T-helper 1 cell (primary cell): ENCODE data around the gene GABBR2.
"Not testable (repeated sequence)": the region's sequence is repeated elsewhere in the genome, so short reads cannot be mapped to it uniquely, and the experiment has no call there.

ENCODE experiments used
- DNase-seq, 5 donors: peaks; one replicate each; pipeline ENCODE4 v3.0.0-alpha.2; 2012 to 2020

GABBR2 gene

DNA sequence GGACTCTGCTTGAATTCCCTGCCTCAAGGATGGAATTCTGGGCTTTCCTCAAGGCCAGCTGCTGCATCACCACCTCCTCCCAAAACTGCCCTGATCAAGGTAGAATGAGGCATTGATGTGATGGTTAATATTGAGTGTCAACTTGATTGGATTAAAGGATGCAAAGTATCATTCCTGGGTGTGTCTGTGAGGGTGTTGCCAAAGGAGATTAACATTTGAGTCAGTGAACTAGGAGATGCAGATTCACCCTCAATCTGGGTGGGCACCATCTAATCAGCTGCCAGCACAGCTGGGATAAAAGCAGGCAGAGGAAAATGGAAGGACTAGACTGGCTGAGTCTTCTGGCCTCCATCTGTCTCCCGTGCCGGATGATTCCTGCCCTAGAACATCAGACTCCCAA, 23.9 kb downstream of the GABBR2 start:
- not testable (repeated sequence) for DNase-seq

DNA sequence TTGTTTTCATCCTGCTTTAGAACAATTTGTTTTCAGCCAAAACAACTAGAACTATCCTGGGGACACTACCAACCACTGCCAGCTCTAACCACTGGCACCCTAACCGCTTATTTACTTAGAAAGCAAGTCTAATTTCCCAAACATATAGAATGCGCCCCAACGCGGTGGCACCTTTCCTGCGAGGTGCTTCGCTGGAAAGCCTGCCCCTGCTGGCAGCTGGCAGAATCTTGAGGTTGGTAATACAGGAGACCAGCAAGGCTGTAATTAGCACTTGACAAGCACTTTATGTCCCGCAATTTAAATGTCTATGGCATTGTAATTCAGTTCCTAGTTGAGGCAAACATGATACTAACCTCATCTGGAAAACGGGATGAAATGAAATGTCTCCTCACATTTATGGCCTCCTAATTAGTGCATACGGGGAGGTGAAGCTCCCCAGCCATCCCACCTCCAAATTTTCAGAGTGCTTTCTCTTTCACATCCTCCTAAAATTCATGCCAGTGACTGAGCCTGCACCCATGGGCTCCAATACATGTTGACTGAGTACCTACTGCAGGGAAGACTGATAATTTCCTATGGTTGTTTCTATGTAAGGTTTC, 30.4 kb downstream of the GABBR2 start:
- no peak for DNase-seq

DNA sequence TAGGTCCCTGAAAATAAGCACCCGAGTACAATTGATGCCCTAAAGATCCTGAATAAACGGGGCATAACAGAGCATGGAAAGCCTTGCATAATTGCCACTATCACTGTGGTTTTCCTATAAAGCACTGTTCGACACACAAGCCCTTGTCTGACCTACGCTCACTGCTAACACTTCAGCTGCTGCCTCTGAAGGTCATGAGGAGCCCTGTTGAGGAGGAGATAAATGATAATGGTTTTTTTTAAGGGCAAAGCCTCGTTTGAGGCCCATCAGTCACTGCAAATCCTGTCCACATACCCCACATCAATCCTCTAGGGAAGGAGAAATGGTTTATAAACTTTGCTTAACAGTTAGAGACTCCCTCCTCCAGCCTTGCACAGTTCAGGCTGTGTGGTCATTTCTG, 35.1 kb downstream of the GABBR2 start:
- no peak for DNase-seq

DNA sequence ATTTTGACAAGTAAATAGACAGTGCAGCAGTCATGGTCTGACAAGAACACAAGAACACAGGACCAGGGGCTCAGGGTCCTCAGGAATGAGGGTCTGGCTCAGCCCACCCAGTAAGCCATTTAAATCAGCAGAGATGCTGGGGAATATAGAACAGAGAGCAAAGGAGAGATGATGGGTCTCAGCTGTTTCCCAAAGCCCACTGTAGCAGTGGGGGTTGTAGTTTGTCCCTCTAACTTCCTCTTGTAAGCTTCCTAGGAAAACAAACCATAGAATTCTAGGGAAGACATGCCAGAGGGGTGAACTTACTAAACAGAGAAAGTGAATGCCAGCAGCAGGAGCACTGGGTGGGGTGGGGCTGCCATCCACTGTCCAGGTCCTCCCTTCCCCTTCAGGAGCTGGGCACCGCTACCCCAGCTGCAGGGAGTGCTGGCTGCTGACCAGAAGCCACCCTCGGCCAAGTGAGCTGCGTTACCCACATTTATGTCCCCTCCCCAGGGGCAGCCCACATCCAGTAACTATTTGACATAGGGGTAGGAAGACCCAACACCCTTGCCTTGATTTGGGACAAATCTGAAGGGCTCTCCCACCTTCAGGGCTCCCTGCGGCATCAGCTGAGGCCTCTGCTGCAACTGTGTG, 41.6 kb downstream of the GABBR2 start:
- no peak for DNase-seq

DNA sequence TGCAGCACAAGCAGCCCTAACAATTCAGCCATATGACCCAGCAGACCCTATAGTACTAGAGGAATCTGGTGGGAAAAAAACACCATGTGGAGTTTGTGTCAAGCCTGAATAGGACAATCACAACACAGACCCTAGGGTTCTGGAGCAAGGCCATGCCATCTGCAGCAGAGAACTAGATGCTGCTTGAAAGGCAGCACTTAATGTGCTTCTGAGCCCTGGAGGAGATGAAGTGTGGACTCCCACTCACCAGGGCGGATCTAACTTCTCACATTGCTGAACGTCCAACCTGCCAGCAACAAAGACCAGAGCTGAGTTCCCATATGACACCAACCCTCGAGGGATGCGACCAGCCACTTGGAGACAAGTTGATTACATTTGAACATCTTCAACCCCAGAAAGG, 43.2 kb downstream of the GABBR2 start:
- DNase-seq: no peak

DNA sequence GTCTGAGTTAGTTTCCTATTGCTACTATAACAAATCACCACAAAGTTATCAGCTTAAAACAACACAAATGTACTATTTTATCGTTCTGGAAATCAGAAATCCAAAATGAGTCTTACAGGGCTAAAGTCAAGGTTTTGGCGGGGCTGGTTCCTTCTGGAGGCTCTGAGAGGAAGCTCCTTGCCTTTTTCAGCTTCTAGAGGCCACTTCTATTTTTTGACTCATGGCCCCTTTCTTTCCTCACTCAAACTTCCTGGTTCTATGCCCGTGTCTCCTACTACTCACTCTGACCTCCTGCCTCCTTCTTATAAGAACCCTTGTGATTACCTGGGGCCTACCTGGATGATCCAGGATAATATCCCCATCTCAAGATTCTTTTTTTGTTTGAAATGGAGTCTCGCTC, 48.2 kb downstream of the GABBR2 start:
- DNase-seq: no peak

DNA sequence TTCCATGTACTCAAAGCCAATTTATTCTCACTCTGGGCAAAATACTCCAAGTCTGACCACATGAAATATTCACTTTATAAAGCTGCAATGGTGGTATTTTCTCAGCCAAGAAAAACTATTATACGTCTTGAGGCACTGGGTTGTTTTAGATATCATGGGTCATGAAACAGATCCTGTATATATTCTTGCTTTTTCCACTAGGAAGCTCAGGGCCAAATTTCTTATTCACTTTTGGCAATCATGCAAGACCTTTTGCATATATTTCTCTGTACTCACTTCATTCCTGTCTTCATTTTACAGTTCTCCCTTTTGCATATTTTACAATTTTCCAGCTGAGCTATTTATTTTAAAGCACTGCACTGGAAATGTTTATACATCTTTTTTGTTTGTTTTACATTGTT, 49.8 kb downstream of the GABBR2 start:
- no peak for DNase-seq

DNA sequence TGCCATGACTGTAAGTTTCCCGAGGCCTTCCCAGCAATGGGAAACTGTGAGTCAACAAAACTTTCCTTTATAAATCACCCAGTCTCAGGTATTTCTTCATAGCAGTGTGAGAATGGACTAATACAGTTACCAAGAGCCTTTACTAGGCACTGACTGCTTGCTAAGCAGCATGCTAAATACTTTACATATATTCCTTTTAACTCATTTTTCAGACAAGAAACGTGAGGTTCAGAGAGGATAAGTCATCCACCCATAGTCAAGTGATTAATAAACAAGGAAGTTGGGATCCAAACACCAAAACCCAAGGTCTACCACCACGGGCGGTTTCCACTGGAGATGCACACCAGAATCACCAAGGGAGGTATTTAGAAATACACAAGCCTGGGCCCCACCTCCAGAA, 50.8 kb downstream of the GABBR2 start:
- no peak for DNase-seq

DNA sequence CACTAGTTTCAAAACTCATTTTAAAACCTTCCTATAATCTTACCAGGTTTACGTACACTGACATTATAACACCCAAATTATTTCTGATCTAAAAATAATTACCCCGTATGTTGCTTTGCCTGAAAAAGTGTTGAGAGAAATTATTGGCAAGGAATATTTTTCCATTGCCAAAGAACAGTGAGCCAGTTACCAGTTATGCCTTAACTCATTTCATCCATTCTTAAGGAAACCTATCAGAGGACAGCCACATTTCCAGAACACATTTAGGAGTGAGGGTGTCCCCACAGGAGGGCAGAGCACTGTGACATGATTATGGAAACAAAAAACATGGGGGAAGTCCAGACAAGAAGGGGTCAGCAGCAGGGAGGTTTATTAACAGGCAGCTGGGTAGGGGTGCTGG, 52.2 kb downstream of the GABBR2 start:
- no peak for DNase-seq

DNA sequence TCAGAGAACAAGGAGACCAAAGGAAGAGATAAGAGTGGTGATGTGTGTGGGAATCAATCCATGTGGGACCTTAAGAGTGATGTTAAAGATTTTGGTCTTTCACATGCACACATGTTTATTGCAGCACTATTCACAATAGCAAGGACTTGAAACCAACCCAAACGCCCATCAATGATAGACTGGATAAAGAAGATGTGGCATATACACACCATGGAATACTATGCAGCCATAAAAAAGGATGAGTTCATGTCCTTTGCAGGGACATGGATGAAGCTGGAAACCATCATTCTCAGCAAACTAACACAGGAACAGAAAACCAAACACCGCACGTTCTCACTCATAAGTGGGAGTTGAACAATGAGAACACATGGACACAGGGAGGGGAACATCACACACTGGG, 53.3 kb downstream of the GABBR2 start:
- DNase-seq: not testable (repeated sequence)

DNA sequence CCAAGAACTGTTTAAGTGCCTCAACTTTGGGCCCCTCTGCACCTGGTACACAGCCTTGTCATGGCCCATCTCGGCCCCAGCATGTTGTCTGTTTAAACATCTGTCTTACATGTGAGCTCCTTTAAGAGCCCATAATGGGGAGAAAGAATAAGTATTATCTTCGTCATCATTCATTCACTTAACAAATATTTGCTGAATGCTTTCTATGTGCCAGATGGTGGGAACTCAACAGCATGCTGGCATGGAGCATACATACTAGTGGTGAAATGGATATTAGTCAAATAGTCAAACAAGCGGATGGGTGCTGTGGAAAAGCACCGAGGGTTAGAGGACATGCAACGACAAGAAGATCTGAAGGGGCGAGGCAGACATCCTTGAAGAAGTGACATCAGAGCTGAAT, 54.5 kb downstream of the GABBR2 start:
- no peak for DNase-seq

DNA sequence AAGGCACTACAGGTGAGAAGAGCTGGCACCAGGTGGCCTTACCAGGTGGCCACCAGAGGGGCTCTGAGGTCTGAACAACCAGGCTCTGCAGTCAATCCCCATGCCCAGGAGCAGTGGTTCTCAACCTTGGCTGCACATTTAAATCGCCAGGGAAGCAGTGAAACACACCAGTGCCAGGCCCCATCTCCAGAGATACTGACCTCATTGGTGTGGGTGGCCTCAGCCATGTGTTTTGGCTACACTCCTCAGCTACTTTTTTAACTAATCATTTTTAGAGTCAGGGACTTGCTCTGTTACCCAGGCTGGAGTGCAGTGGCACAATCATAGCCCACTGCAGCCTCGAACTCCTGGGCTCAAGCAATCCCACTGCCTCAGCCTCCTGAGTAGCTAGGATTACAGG, 56.0 kb downstream of the GABBR2 start:
- DNase-seq: no peak

DNA sequence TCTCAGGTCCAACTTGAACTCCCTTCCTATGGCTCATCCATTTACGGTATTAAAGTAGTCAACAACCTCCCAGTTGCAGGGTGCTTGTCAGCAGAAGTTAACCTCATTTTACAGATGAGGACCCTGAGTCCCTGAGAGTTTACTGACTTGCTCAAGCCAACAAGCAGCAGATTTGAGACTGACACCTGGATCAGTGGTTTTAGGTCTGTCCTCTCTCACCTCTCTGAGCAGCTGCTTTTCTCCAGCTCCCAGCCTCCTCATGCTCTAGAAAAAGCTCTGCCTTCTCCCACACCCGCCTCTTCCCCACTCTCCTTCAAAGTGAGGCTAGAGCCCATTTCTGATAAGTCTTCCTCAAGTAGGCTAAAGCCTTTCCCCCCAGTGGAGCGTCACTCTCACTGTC, 56.4 kb downstream of the GABBR2 start:
- DNase-seq: no peak

DNA sequence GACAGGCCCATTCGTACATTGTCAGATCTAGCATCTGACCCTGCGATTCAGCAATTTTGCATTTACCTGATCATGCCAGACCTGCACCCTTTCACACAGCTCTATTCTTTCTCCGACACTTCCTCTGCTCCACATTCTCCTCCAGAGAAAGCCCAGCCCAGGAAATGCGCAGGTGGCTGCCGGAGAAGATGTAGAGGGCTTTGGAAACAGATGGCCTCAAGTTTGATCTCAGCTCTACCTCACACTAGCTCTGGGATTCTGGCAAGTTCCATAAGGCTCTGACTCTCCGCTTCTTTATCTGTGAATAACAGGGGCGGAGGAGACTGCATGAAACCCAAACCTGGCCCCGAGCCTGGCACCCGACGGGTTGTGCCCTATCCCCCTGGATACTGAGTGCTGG, 61.5 kb downstream of the GABBR2 start:
- no peak for DNase-seq

DNA sequence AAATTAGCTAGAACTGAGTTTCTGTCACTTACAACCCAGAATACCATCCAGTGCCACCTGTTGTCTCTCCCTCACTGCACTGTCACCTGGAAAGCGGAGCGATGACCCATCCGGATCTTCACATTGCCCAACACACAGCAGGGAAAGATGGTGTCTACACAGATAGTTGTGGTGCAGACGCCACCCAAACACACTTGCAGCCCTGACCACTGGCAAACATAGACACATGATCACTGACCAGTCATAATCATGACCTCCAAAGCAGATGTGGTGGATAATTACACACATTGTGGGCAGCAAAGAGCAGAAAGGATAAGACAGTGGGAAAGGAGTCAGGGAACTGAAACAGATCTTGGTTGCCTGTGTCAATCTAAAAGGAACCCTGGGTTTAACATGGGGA, 64.7 kb downstream of the GABBR2 start:
- DNase-seq: no peak

DNA sequence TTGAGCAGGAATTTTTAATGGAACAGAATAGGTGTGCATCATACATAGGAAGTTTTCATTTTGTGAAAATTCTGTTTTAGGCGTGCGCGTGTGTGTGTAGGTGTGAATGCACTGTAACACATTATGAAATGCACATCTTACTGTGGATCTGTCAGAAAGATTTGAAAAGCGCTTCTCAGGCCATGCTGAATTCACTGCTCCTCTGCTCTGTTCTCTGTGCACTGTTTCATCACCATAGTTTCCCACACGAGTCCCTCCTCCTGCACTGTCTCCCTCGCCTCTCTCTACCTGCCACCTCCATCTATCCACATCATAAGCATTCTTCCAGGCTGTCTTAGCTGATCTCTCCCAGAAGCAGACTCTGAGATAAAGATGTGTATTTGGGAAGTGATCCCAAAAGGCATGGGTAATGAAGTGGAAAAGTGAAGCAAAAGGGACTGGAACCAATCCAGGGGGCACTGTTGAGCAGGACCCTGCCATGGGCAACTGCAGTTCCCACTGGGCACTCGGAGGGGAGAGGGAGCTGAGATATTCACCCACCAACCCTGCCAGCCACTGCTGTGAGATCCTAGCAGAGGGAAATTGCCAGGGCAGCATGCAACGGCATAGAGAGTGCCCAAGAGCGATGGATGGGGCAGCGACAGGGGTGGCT, 65.9 kb downstream of the GABBR2 start:
- DNase-seq: no peak

DNA sequence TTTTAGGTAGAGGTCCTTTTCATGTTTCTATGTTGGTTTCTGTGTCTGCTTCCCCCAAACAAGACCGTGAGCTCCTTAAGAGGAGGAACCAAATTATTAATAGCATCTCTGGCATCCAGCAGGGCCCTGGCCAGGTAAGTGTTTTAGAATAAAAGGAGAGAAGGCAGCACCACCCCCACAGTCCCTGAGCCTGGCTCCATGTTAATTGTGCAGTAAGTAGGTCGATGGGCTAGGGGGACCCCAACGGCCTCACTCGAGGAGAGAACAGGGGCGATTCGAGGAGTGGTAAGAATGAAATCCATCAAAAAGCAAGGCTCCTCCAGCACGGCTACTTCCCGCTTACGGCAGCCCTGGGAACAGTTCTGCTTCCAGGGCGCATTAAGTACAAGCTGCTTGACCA, 67.0 kb downstream of the GABBR2 start:
- DNase-seq: no peak

DNA sequence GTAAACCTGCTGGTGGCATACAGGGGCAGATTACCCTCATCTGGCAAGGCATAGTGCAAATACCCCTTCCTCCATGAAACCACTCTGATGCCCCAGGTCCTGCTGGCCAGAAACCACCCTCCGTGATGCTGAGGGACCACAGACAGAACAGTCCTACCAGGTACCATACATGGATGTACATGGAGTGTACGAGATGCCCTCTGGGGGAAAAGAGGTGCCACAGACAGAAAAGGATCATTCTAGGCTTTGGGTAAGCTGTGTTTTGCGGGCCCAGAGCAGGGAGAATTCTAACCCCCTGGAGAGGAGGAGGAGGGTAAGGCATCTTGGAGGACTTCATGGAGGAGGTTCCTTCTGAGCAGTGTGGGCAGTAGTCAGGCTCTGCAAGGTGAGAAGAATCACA, 68.3 kb downstream of the GABBR2 start:
- no peak for DNase-seq

DNA sequence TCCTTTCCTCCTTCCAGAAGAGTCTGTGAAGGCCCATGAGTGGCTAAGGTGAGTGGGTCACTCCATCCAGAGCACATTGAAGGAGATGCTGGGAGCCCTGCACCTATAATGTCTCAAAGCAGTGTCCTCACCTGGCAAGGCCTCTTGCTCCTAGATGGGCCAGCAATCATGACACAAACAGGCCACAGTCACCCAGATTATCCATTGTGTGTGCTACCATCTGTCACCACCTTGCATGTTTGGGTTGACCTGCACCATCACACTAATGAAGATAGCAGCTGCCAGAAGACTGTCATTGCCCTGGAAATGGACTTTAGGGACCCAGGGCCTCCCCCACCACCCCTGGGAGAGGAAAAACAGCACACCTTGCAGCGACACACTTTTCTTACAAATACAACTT, 69.6 kb downstream of the GABBR2 start:
- no peak for DNase-seq

DNA sequence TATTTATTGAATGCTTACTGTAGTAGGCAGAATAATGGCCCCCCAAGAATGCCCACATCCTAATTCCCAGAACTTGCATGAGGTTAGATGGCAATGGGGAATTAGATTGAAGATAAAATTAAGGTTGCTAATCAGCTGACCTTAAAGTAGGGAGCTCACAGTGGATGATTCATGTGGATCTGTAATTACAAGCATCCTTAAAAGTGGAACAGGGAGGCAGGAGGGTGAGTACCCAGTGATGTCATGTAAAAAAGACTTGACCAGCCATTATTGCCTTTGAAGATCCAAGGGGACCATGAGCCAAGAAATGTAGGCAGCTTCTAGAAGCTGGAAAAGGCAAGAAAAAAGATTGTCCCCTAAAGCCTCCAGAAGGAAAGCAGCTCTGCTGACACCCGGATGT, 71.4 kb downstream of the GABBR2 start:
- no peak for DNase-seq

DNA sequence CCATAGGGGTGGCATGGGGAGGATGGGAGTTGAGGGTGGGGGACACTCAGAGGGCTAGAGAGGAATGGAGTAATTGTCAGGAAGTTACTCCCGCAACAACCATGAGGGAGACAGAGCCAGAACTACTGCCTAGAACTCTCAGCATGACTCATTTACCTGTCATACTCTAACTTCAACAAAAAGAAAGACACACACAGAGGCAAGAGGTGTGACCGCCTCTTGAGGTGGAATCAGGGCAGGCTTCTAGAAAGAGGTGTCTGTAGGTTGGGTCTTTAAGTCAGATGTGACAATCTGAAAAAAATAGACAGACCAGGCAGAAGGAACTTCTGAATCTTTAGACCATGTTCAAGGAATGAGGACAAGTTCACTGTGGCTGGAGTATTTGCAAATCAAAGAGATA, 73.4 kb downstream of the GABBR2 start:
- no peak for DNase-seq

DNA sequence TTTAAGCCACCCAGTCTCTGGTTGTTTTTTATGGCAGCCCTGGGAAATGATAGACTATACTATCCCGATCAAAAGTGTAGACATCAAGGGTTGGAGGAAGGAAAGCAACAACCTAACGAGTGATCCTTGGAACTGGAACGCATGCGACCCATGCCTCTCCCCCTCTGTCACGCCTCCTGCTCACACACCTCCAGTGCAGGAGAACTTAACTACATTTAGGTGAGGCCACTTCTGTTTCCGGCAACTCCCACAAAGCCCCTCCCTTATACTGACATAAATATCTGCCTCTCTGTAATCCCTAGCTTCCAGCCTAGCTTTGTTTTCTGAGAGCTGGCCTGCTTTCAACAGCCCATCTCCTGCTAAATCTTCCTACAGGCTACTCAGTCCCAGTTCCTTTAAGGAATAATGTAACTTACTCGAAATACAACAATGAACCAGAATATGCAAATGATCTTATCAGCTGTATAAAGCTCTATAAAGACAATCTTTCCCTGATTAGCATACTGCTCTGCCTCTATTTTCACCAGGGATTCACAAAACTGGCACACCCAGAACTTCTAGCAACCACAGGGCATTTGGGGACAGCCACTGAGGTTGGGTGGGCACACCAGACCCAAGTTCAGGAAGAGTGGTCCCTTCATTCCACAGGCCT, 73.9 kb downstream of the GABBR2 start:
- DNase-seq: no peak

DNA sequence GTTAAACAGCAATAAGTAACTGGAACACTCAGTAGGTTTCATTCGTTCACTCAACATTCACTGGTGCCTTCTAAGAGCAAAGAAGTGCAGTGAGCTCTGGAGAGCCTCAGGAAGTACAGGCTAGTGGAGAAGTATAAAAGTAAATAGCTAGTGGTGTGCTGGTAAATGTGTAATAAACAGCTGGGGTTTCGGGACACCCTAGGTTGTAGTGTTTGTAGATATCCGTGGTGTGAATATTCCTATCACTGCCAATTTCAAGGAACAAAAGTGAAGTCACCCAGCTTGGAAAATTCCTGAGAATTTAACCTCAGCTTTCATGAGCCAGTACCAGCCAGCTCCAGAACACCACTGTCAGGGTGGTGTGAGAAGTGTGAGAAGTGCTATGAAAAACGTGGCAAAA, 75.9 kb downstream of the GABBR2 start:
- no peak for DNase-seq

DNA sequence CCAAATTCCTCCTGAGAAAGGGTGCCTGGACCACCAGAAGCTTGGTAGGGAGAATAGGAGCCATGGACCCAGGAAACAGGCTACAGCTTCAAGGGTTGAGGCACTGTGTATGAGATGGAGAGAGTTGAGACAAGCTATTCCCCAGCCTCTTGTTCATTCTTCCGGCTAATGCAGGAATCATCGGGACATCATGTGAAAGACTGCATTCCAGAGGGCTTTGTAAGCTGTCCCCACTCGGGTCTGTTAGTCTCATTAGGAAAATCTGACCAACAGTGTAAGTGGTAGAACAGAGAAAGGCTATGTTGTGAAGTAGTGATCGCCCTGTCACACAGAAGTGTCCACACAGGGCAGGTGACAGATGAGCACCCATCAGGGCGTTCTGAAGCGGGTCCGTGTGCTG, 81.4 kb downstream of the GABBR2 start:
- DNase-seq: no peak
